GM19324 (cell line): ENCODE data around the gene GATA6.

Source experiments
- ATAC-seq: cut with Tn5 transposase; IDR thresholded peaks from one replicate; pipeline ENCODE4 v1.9.1; 2021; ENCODE audit warnings: mild to moderate bottlenecking, moderate library complexity; ENCODE audit not compliant: unreplicated experiment, low FRiP score

The GATA6 gene

GRCh38 chr18:22169011-22169888 lies at the start of gene GATA6:
Gene GATA6, plus strand, starts transcription at chr18:22169589. Its CDS starts 1,556 bp downstream, at chr18:22171145.
- ATAC-seq = no peak

GRCh38 chr18:22124970-22125369 lies 44.4 kb upstream of the GATA6 start:
- ATAC-seq = no peak

GRCh38 chr18:22128954-22129353 lies 40.4 kb upstream of the GATA6 start:
- ATAC-seq = no peak

- no peak for ATAC-seq
These were observed 39.6 kb upstream of the GATA6 start for GRCh38 chr18:22129778-22130177.

- peak; percentile 18 for ATAC-seq
These were observed 37.1 kb upstream of the GATA6 start for GRCh38 chr18:22132258-22132657.

- ATAC-seq = peak; percentile 61
These were observed 36.6 kb upstream of the GATA6 start for GRCh38 chr18:22132763-22133162.

GRCh38 chr18:22136395-22136794 lies 33.0 kb upstream of the GATA6 start:
- ATAC-seq = no peak

GRCh38 chr18:22141211-22141610 lies 28.2 kb upstream of the GATA6 start:
- no peak for ATAC-seq

GRCh38 chr18:22143347-22144340 lies 25.7 kb upstream of the GATA6 start:
- no peak for ATAC-seq

GRCh38 chr18:22145160-22145559 lies 24.2 kb upstream of the GATA6 start:
- no peak for ATAC-seq

- no peak for ATAC-seq
These were observed 19.7 kb upstream of the GATA6 start for GRCh38 chr18:22149710-22150109.

GRCh38 chr18:22152093-22152492 lies 17.3 kb upstream of the GATA6 start:
- ATAC-seq = no peak

GRCh38 chr18:22153428-22153827 lies 16.0 kb upstream of the GATA6 start:
- ATAC-seq = no peak

GRCh38 chr18:22155584-22155983 lies 13.8 kb upstream of the GATA6 start:
- no peak for ATAC-seq

- ATAC-seq = no peak
These were observed 10.4 kb upstream of the GATA6 start for GRCh38 chr18:22159014-22159413.

- no peak for ATAC-seq
These were observed 8.3 kb upstream of the GATA6 start for GRCh38 chr18:22161090-22161489.

- no peak for ATAC-seq
These were observed 5.8 kb upstream of the GATA6 start for GRCh38 chr18:22163416-22164161.

GRCh38 chr18:22164337-22165048 lies 4.9 kb upstream of the GATA6 start:
- no peak for ATAC-seq

- ATAC-seq = no peak
These were observed 4.3 kb upstream of the GATA6 start for GRCh38 chr18:22165049-22165602.
